A549 (cell line): ENCODE measurements around the gene INSL3.

ENCODE experiments used
- CBX8 ChIP-seq: fragments of 200-600 bp; sonication (generic); IDR thresholded peaks from 2 replicates; pipeline ENCODE4 v1.6.1; 2016
- CTCF ChIP-seq: fragments of >200 bp; sonication (Bioruptor Twin); formaldehyde crosslinking; IDR thresholded peaks from 3 replicates; pipeline ENCODE4 v1.5.1; 2016
- EP300 ChIP-seq, 2 experiments: fragments of >200 bp; sonication (Bioruptor Twin); formaldehyde crosslinking; IDR thresholded peaks; 2 replicates in 1 of 2; 3 replicates in 1 of 2; pipeline ENCODE4 v1.6.1; 2016 to 2017
- HOXA7 ChIP-seq: fragments of 250-450 bp; sonication (Bioruptor Pico); IDR thresholded peaks from 2 replicates; pipeline ENCODE4 v1.5.0; 2020; ENCODE audit warnings: mild to moderate bottlenecking, moderate library complexity
- JUNB ChIP-seq: fragments of >200 bp; sonication (Bioruptor Twin); formaldehyde crosslinking; IDR thresholded peaks from 2 replicates; pipeline ENCODE4 v1.6.1; 2016
- POLR2A ChIP-seq: IDR thresholded peaks from 2 replicates; pipeline ENCODE4 v1.6.1; 2012; ENCODE audit warnings: mild to moderate bottlenecking, low read length
- POLR2AphosphoS2 ChIP-seq: conservative IDR thresholded peaks from 2 replicates; pipeline ENCODE4 v1.6.1; 2012; ENCODE audit warnings: low read length, improper control_type of control experiment, inconsistent platforms
- REST ChIP-seq: fragments of 200-600 bp; sonication (generic); IDR thresholded peaks from 2 replicates; pipeline ENCODE4 v1.6.1; 2016; ENCODE audit warnings: antibody characterized with exemption, mild to moderate bottlenecking, moderate library complexity
- USF2 ChIP-seq: fragments of 450-650 bp; IDR thresholded peaks from 2 replicates; pipeline ENCODE4 v1.6.1; 2014; ENCODE audit warnings: antibody characterized with exemption
- ZNF302 ChIP-seq: fragments of 250-450 bp; sonication (Bioruptor Pico); IDR thresholded peaks from 2 replicates; pipeline ENCODE4 v1.9.0; 2021; ENCODE audit warnings: inconsistent platforms, mild to moderate bottlenecking, moderate library complexity

GRCh38 chr19:17869114-17869608 lies 47.8 kb upstream of the INSL3 start:
- TF ChIP-seq ZNF302 (no peak), REST (no peak), CBX8 (no peak), POLR2A (no peak), POLR2AphosphoS2 (no peak), JUNB (no peak), CTCF (no peak), EP300 (IDR thresholded peaks at IDR 0.05) (no peak), USF2 (no peak), HOXA7 (CRISPR knock-in tag) (no peak)
